ENCODE data around the gene KSR1. TPM values are rescaled to one million over a fixed set of nuclear protein-coding genes. Genes with fewer than 3 reads are reported as not detected.

Gene KSR1
- polyA plus RNA-seq, 1 donor from 2014 or later = 9.2 TPM

DNA sequence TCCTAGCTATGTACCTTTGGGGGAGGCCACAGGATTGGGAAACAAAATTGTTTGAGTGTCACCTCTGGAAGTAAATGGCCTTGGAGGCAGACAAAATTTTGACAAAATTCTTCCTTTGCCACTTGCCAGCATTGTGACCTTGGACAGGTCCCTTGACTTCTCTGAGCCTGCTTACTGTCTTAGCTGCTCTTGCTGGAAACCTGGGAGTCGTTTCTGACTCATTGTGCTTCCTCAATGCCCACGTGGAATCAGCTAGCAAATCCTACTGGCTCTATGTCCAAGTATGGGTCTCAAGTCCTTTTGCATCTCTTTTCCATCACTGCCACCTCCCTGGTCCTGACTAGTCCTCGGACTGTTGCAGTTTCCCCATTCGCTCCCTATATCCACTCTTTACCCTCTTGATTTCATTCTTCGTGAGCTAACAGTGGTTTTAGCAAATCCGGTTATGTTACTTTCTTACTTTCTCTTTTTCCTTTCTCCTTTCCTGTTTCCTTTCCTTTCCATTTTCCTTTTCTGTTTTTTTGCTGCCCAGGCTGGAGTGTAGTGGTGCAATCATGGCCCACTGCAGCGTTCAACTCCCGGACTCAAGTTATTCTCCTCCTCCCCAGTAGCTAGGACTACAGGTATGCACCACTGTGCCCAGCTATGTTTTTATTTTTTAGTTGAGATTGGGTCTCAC, 106.7 kb downstream of the KSR1 start:
- no peaks in the 10 kb centered on the region for H3K9me2 ChIP-seq (ENCODE audit: insufficient read depth, low read length)
- no peak overlapping the region for H3K9ac ChIP-seq (ENCODE audit: low read length)
- no peak overlapping the region for H3K4me2 ChIP-seq (ENCODE audit: low read length)
- TF ChIP-seq EZH2 (IDR thresholded peaks at IDR 0.05; ENCODE audit: borderline replicate concordance, insufficient read depth, low read length, poor library complexity, severe bottlenecking) = no peak
- no peak for TF ChIP-seq MXI1 (conservative IDR thresholded peaks at IDR 0.05; ENCODE audit: poor library complexity, severe bottlenecking)
- no peak for TF ChIP-seq SMC3 (conservative IDR thresholded peaks at IDR 0.05; ENCODE audit: poor library complexity)
- TF ChIP-seq TAF1 (IDR thresholded peaks at IDR 0.05; ENCODE audit: low read depth) = no peak
- TF ChIP-seq, protein P1, sequence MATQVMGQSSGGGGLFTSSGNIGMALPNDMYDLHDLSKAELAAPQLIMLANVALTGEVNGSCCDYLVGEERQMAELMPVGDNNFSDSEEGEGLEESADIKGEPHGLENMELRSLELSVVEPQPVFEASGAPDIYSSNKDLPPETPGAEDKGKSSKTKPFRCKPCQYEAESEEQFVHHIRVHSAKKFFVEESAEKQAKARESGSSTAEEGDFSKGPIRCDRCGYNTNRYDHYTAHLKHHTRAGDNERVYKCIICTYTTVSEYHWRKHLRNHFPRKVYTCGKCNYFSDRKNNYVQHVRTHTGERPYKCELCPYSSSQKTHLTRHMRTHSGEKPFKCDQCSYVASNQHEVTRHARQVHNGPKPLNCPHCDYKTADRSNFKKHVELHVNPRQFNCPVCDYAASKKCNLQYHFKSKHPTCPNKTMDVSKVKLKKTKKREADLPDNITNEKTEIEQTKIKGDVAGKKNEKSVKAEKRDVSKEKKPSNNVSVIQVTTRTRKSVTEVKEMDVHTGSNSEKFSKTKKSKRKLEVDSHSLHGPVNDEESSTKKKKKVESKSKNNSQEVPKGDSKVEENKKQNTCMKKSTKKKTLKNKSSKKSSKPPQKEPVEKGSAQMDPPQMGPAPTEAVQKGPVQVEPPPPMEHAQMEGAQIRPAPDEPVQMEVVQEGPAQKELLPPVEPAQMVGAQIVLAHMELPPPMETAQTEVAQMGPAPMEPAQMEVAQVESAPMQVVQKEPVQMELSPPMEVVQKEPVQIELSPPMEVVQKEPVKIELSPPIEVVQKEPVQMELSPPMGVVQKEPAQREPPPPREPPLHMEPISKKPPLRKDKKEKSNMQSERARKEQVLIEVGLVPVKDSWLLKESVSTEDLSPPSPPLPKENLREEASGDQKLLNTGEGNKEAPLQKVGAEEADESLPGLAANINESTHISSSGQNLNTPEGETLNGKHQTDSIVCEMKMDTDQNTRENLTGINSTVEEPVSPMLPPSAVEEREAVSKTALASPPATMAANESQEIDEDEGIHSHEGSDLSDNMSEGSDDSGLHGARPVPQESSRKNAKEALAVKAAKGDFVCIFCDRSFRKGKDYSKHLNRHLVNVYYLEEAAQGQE (IDR thresholded peaks at IDR 0.05; ENCODE audit: borderline replicate concordance) = no peak
- no peak for TF ChIP-seq RAD21 (conservative IDR thresholded peaks at IDR 0.05)
- TF ChIP-seq, protein P2, sequence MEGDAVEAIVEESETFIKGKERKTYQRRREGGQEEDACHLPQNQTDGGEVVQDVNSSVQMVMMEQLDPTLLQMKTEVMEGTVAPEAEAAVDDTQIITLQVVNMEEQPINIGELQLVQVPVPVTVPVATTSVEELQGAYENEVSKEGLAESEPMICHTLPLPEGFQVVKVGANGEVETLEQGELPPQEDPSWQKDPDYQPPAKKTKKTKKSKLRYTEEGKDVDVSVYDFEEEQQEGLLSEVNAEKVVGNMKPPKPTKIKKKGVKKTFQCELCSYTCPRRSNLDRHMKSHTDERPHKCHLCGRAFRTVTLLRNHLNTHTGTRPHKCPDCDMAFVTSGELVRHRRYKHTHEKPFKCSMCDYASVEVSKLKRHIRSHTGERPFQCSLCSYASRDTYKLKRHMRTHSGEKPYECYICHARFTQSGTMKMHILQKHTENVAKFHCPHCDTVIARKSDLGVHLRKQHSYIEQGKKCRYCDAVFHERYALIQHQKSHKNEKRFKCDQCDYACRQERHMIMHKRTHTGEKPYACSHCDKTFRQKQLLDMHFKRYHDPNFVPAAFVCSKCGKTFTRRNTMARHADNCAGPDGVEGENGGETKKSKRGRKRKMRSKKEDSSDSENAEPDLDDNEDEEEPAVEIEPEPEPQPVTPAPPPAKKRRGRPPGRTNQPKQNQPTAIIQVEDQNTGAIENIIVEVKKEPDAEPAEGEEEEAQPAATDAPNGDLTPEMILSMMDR (IDR thresholded peaks at IDR 0.05; ENCODE audit: poor library complexity, severe bottlenecking) = no peak
- no peak for TF ChIP-seq EP300 (conservative IDR thresholded peaks at IDR 0.05; ENCODE audit: poor library complexity, severe bottlenecking)
- no peak for TF ChIP-seq POLR2AphosphoS5 (IDR thresholded peaks at IDR 0.05)
- H3K9me3 ChIP-seq (ENCODE audit: low read length) = no peaks in the 10 kb centered on the region
- no peak overlapping the region for H3K4me3 ChIP-seq (ENCODE audit: low read length)
- no peaks in the 10 kb centered on the region for H3K27me3 ChIP-seq (ENCODE audit: insufficient read depth, low read depth, low read length)
- no peaks in the 10 kb centered on the region for H4K20me1 ChIP-seq (ENCODE audit: insufficient read depth)
- no peaks in the 10 kb centered on the region for H3F3A ChIP-seq (ENCODE audit: insufficient read depth, low read length, poor library complexity, severe bottlenecking)
- no peak overlapping the region for H3K27ac ChIP-seq (ENCODE audit: low read length)
- H3K36me3 ChIP-seq (ENCODE audit: insufficient read depth, low read length) = no peaks in the 10 kb centered on the region
- H2AFZ ChIP-seq (ENCODE audit: low read depth, low read length) = no peak overlapping the region
- H3K79me2 ChIP-seq (replicated peaks; ENCODE audit: insufficient read depth, low read length) = no peaks in the 10 kb centered on the region

GRCh38 chr17:27563532-27563931, 107.3 kb downstream of the KSR1 start:
- H3K9ac ChIP-seq (ENCODE audit: low read length) = no peak overlapping the region
- no peaks in the 10 kb centered on the region for H3K36me3 ChIP-seq (ENCODE audit: insufficient read depth, low read length)
- no peaks in the 10 kb centered on the region for H3F3A ChIP-seq (ENCODE audit: insufficient read depth, low read length, poor library complexity, severe bottlenecking)
- no peak for TF ChIP-seq TAF1 (IDR thresholded peaks at IDR 0.05; ENCODE audit: low read depth)
- no peak for TF ChIP-seq RAD21 (conservative IDR thresholded peaks at IDR 0.05)
- no peak for TF ChIP-seq SMC3 (conservative IDR thresholded peaks at IDR 0.05; ENCODE audit: poor library complexity)
- H3K27ac ChIP-seq (ENCODE audit: low read length) = no peak overlapping the region
- H2AFZ ChIP-seq (ENCODE audit: low read depth, low read length) = no peak overlapping the region
- no peaks in the 10 kb centered on the region for H3K27me3 ChIP-seq (ENCODE audit: insufficient read depth, low read depth, low read length)
- H3K79me2 ChIP-seq (replicated peaks; ENCODE audit: insufficient read depth, low read length) = no peaks in the 10 kb centered on the region
- H4K20me1 ChIP-seq (ENCODE audit: insufficient read depth) = no peaks in the 10 kb centered on the region
- no peaks in the 10 kb centered on the region for H3K9me3 ChIP-seq (ENCODE audit: low read length)
- no peak overlapping the region for H3K4me3 ChIP-seq (ENCODE audit: low read length)
- H3K9me2 ChIP-seq (ENCODE audit: insufficient read depth, low read length) = no peaks in the 10 kb centered on the region
- no peak overlapping the region for H3K4me2 ChIP-seq (ENCODE audit: low read length)
